ENCODE measurements around the gene TRPM3. TPM values are rescaled to one million over a fixed set of nuclear protein-coding genes. Genes with fewer than 3 reads are reported as not detected.

Gene TRPM3
- total and polyA plus RNA-seq, 2 of the 13 experiments (the other 11 are each of a cell fraction or from before 2014, with no cell fraction given) = not detected

- no peak overlapping the region for H3K4me2 ChIP-seq (ENCODE audit: low read depth, low read length)
- no peaks in the 10 kb centered on the region for H4K20me1 ChIP-seq (ENCODE audit: insufficient read depth, low read length)
- H3K4me1 ChIP-seq (ENCODE audit: insufficient read depth, low read length) = no peaks in the 10 kb centered on the region
- H3K79me2 ChIP-seq (ENCODE audit: insufficient read depth, low read length) = no peaks in the 10 kb centered on the region
- no peak overlapping the region for H2AFZ ChIP-seq (ENCODE audit: low read length)
- TF ChIP-seq ZNF234 (CRISPR knock-in tag; conservative IDR thresholded peaks at IDR 0.05) = no peak
- TF ChIP-seq ZNF232 (CRISPR knock-in tag; IDR thresholded peaks at IDR 0.05; ENCODE audit: borderline replicate concordance) = no peak
- no peak for TF ChIP-seq REPIN1 (CRISPR knock-in tag; IDR thresholded peaks at IDR 0.05; ENCODE audit: borderline replicate concordance, low read depth)
- no peak for TF ChIP-seq ATM (IDR thresholded peaks at IDR 0.05; ENCODE audit: borderline replicate concordance)
- TF ChIP-seq HDAC2 (CRISPR knock-in tag; IDR thresholded peaks at IDR 0.05) = no peak
- TF ChIP-seq MED13 (CRISPR knock-in tag; IDR thresholded peaks at IDR 0.05) = no peak
- no peak for TF ChIP-seq ZNF589 (CRISPR knock-in tag; conservative IDR thresholded peaks at IDR 0.05)
- TF ChIP-seq ZNF460 (CRISPR knock-in tag; IDR thresholded peaks at IDR 0.05; ENCODE audit: borderline replicate concordance) = no peak
- no peak for TF ChIP-seq ISX (CRISPR knock-in tag; conservative IDR thresholded peaks at IDR 0.05)
- no peak for TF ChIP-seq ZNF777 (CRISPR knock-in tag; IDR thresholded peaks at IDR 0.05)
- TF ChIP-seq SETDB1 (CRISPR knock-in tag; IDR thresholded peaks at IDR 0.05; ENCODE audit: borderline replicate concordance) = no peak
- no peak for TF ChIP-seq CEBPB (IDR thresholded peaks at IDR 0.05; ENCODE audit: borderline replicate concordance, low read depth, low read length)
- TF ChIP-seq ZNF646 (CRISPR knock-in tag; IDR thresholded peaks at IDR 0.05) = no peak
- no peak for TF ChIP-seq PHB2 (IDR thresholded peaks at IDR 0.05; ENCODE audit: partially characterized antibody)
- TF ChIP-seq ZNF557 (CRISPR knock-in tag; IDR thresholded peaks at IDR 0.05) = no peak
- TF ChIP-seq ZNF737 (CRISPR knock-in tag; IDR thresholded peaks at IDR 0.05; ENCODE audit: borderline replicate concordance) = no peak
- TF ChIP-seq ZNF800 (CRISPR knock-in tag; IDR thresholded peaks at IDR 0.05) = no peak
- no peak for TF ChIP-seq ZNF101 (CRISPR knock-in tag; IDR thresholded peaks at IDR 0.05; ENCODE audit: borderline replicate concordance, low read depth)
- no peak for TF ChIP-seq BCL6 (CRISPR knock-in tag; IDR thresholded peaks at IDR 0.05)
- TF ChIP-seq ZNF644 (CRISPR knock-in tag; IDR thresholded peaks at IDR 0.05; ENCODE audit: low read depth) = no peak
- ChIA-PET POLR2A (no interaction called here), CTCF (ENCODE audit: low intra/inter-chr PET ratio, low total read pairs) (no interaction called here)
- no peaks in the 10 kb centered on the region for H3K27me3 ChIP-seq (ENCODE audit: control insufficient read depth in 1 of 2, insufficient read depth in 2 of 2, low read length in 2 of 2)
- in situ Hi-C loops (cut with HindIII; ENCODE audit: extremely low pct_ligation_motif_present, low pct_unique_long_range_greater_than_20kb) = no loop called here
- H3K36me3 ChIP-seq (replicated peaks in 1 of 2; ENCODE audit: control insufficient read depth in 1 of 2, insufficient read depth in 2 of 2, low read length in 2 of 2) = no peaks in the 10 kb centered on the region
- H3K27ac ChIP-seq (ENCODE audit: extremely low read length, insufficient read depth, low read length) = no peak overlapping the region
- WGBS (ENCODE audit: low lambda C conversion rate) = 2% methylated on average over 5 of the region's 8 CpGs
- H3K4me3 ChIP-seq (replicated peaks in 1 of 3; ENCODE audit: insufficient read depth in 1 of 3, low read depth in 2 of 3, low read length in 3 of 3) = no peak overlapping the region
- no peaks in the 10 kb centered on the region for H3K9me3 ChIP-seq (ENCODE audit: low read length)
- BruUV-seq (replicated peaks) = no TSS peak
- intact Hi-C loops (cut with micrococcal nuclease; ENCODE audit: unreplicated experiment) = no loop called here
- H3K9ac ChIP-seq (ENCODE audit: insufficient read depth, low read depth, low read length) = no peak overlapping the region
- no peak for ATAC-seq
- DNase-seq (ENCODE audit: low spot score) = no peak
- FAIRE-seq = no peak
Measured at GRCh38 chr9:70760228-70760627, 361.2 kb downstream of the TRPM3 start.

All from HepG2 (cell line).